ENCODE results near the gene GPD2. TPM values are rescaled to one million over a fixed set of nuclear protein-coding genes. Genes with fewer than 3 reads are reported as not detected.

Gene GPD2
- total and polyA plus RNA-seq, 2 of the 8 experiments (the other 6 are each of a cell fraction or from before 2014, with no cell fraction given): 8.4 to 43.1 TPM

DNA sequence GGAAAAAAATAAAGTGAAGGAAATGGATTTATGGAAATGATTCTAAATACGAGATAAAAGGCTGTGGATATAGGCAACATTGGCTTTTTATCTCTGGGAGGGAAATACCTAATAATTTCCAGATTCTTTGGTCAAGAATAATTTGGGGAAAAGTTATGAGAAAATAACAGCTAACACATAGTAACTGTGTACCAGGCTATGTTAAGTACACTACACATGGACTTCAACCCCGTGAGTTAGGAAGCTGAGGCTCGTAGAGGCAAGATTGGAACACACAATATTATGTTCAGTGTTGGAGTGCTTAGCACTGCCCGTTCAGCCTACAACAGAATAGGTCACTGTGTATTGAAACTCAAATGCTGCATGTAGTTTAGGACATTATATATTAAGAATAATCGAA lies 34.3 kb upstream of the GPD2 start:
- ChIA-PET POLR2A (ENCODE audit: partially characterized antibody) (no interaction called here), CTCF (ENCODE audit: partially characterized antibody) (no interaction called here)
- H2AK5ac ChIP-seq (ENCODE audit: low read depth, low read length): no peak overlapping the region
- peaks cover 0 to 6% (median 5%) of the 10 kb centered on the region in 4 experiments; a peak in 4 of 7 replicates for H3K27me3 ChIP-seq (replicated peaks in 1 of 4; ENCODE audit: control insufficient read depth in 3 of 4, extremely low read depth in 1 of 4, insufficient read depth in 3 of 4, low read length in 3 of 4)
- FAIRE-seq (no peak), DNase-seq (ENCODE audit: low read depth in 1 of 2, low spot score in 2 of 2) (no peak)
- no peak overlapping the region for H3K4me3 ChIP-seq (ENCODE audit: extremely low read depth in 1 of 4, insufficient read depth in 2 of 4, low read depth in 3 of 4, low read length in 4 of 4)
- H2BK20ac ChIP-seq (ENCODE audit: low read length): no peak overlapping the region
- H4K8ac ChIP-seq (ENCODE audit: extremely low read depth, insufficient read depth, low read length): no peak overlapping the region
- H3K9me3 ChIP-seq (ENCODE audit: insufficient read depth in 2 of 2, low read depth in 1 of 2, low read length in 1 of 2): no peaks in the 10 kb centered on the region
- H4K91ac ChIP-seq (replicated peaks; ENCODE audit: insufficient read length, low read length): no peak overlapping the region
- no peak overlapping the region for H3K4ac ChIP-seq (replicated peaks; ENCODE audit: insufficient read length, low read depth, low read length)
- H3K36me3 ChIP-seq (ENCODE audit: control insufficient read depth in 2 of 4, insufficient read depth in 4 of 4, low read length in 3 of 4): no peaks in the 10 kb centered on the region
- no peak overlapping the region for H3K27ac ChIP-seq (ENCODE audit: low read depth, low read length)
- H3K23me2 ChIP-seq (ENCODE audit: low read depth, low read length): peaks cover 3% of the 10 kb centered on the region
- no peak overlapping the region for H3K4me2 ChIP-seq (ENCODE audit: insufficient read depth in 1 of 2, low read depth in 2 of 2, low read length in 2 of 2)
- H3K23ac ChIP-seq (ENCODE audit: insufficient read length): no peak overlapping the region
- no peak overlapping the region for H2BK15ac ChIP-seq (ENCODE audit: low read length)
- H2BK5ac ChIP-seq (ENCODE audit: low read depth, low read length): no peak overlapping the region
- H3K14ac ChIP-seq (ENCODE audit: insufficient read length): no peak overlapping the region
- H3K9ac ChIP-seq (replicated peaks in 1 of 4; ENCODE audit: extremely low read depth in 1 of 4, low read depth in 3 of 4, low read length in 3 of 4): no peak overlapping the region
- no peaks in the 10 kb centered on the region for H3K79me2 ChIP-seq (ENCODE audit: control insufficient read depth in 1 of 2, insufficient read depth in 2 of 2, low read length in 2 of 2)
- H3K18ac ChIP-seq (ENCODE audit: extremely low read depth, low read length): no peak overlapping the region
- H3K56ac ChIP-seq (replicated peaks; ENCODE audit: insufficient read length, low read depth, low read length): no peak overlapping the region
- H4K20me1 ChIP-seq (replicated peaks in 1 of 2; ENCODE audit: control insufficient read depth in 1 of 2, insufficient read depth in 2 of 2, low read length in 2 of 2): no peaks in the 10 kb centered on the region
- WGBS, 2 experiments (ENCODE audit: extremely low coverage in 1 of 2, insufficient coverage in 1 of 2, insufficient read length in 1 of 2, insufficient replicate concordance in 2 of 2, low coverage in 1 of 2, low lambda C conversion rate in 2 of 2, missing lambda C conversion rate in 1 of 2): 87 to 100% methylated on average over 1 to 5 of the region's 5 CpGs
- no peak overlapping the region for H2BK12ac ChIP-seq (ENCODE audit: low read depth, low read length)
- H3K4me1 ChIP-seq (replicated peaks in 1 of 4; ENCODE audit: control insufficient read depth in 3 of 4, insufficient read depth in 4 of 4, low read length in 3 of 4): peaks cover 0 to 4% (median 2%) of the 10 kb centered on the region in 4 experiments; a peak in 3 of 7 replicates
- H2BK120ac ChIP-seq (replicated peaks; ENCODE audit: low read depth, low read length): no peak overlapping the region
- no peaks in the 10 kb centered on the region for H3K79me1 ChIP-seq (ENCODE audit: low read depth, low read length)
- H4K5ac ChIP-seq (ENCODE audit: insufficient read length, low read depth, low read length): no peak overlapping the region
- no peak overlapping the region for H2AFZ ChIP-seq (ENCODE audit: low read length)
- TF ChIP-seq HDAC6 (IDR thresholded peaks at IDR 0.05; ENCODE audit: low read depth, low read length) (no peak), YY1 (IDR thresholded peaks at IDR 0.05; ENCODE audit: low read depth, low read length) (no peak), EP300 (IDR thresholded peaks at IDR 0.05; ENCODE audit: borderline replicate concordance in 1 of 2, low read depth in 2 of 2, low read length in 2 of 2) (no peak), CEBPB (IDR thresholded peaks at IDR 0.05; ENCODE audit: low read depth, low read length) (no peak), MAFK (IDR thresholded peaks at IDR 0.05; ENCODE audit: low read depth, low read length) (no peak), POLR2A (IDR thresholded peaks at IDR 0.05; ENCODE audit: control extremely low read depth in 1 of 2, low read depth in 2 of 2, low read length in 2 of 2) (no peak), SIN3A (conservative IDR thresholded peaks at IDR 0.05 in 1 of 2, IDR thresholded peaks at IDR 0.05 in 1 of 2; ENCODE audit: low read depth in 1 of 2, low read length in 2 of 2) (no peak), KDM4A (IDR thresholded peaks at IDR 0.05; ENCODE audit: low read depth, low read length, severe bottlenecking) (no peak), BRCA1 (IDR thresholded peaks at IDR 0.05; ENCODE audit: low read depth, low read length) (no peak), TAF7 (optimal IDR thresholded peaks at IDR 0.05; ENCODE audit: borderline replicate concordance, low read depth, low read length) (no peak), SRF (IDR thresholded peaks at IDR 0.05; ENCODE audit: low read depth, low read length) (no peak), BACH1 (IDR thresholded peaks at IDR 0.05; ENCODE audit: low read length) (no peak)
- TF ChIP-seq, protein P1, sequence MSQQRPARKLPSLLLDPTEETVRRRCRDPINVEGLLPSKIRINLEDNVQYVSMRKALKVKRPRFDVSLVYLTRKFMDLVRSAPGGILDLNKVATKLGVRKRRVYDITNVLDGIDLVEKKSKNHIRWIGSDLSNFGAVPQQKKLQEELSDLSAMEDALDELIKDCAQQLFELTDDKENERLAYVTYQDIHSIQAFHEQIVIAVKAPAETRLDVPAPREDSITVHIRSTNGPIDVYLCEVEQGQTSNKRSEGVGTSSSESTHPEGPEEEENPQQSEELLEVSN (IDR thresholded peaks at IDR 0.05): no peak
- TF ChIP-seq, protein P2, sequence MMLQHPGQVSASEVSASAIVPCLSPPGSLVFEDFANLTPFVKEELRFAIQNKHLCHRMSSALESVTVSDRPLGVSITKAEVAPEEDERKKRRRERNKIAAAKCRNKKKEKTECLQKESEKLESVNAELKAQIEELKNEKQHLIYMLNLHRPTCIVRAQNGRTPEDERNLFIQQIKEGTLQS (IDR thresholded peaks at IDR 0.05; ENCODE audit: insufficient read depth, low read depth, low read length): no peak

All from H1 (cell line).